Measurements from ENCODE around the gene DLG1. TPM values are rescaled to one million over a fixed set of nuclear protein-coding genes. Genes with fewer than 3 reads are reported as not detected.
A peak's percentile ranks its signal among the peaks of the same experiment; 100 is the strongest.

DLG1 gene
- total and polyA plus RNA-seq, 9 of the 15 experiments (the other 6 are each of a cell fraction or from before 2014, with no cell fraction given), result 9.4 to 63.5 (median 43.6) TPM

- FAIRE-seq (no peak), DNase-seq (ENCODE audit: extremely low read depth in 1 of 4, low spot score in 3 of 4) (no peak), ATAC-seq (no peak)
- WGBS (ENCODE audit: insufficient coverage, low coverage, missing lambda C conversion rate), result 35% methylated on average over 15 of the region's 15 CpGs
- ChIA-PET POLR2A (interaction anchor here (0.7 to 2.2 kb wide), 6 partner anchors 9 to 20 kb away, joined by 3 to 6 read pairs (median 4); no protein-coding TSS in a partner anchor), CTCF (ENCODE audit: low intra/inter-chr PET ratio) (no interaction called here)
- no peak overlapping the region for H2AFZ ChIP-seq (ENCODE audit: low read depth, low read length)
- H3K9me3 ChIP-seq (replicated peaks; ENCODE audit: control insufficient read depth, insufficient read depth, low read depth, low read length), result no peaks in the 10 kb centered on the region
- no peak overlapping the region for H3K4me3 ChIP-seq
- peak; percentile 56; the same call in 1 of the 2 replicates for TF ChIP-seq ZNF121 (CRISPR knock-in tag; conservative IDR thresholded peaks at IDR 0.05)
- no peak for TF ChIP-seq DDX20 (tag; IDR thresholded peaks at IDR 0.05; ENCODE audit: low read depth)
- TF ChIP-seq CEBPB (tag; IDR thresholded peaks at IDR 0.05), result peak; percentile 74
- H3K9ac ChIP-seq (ENCODE audit: insufficient read depth in 1 of 2, low read depth in 2 of 2, low read length in 2 of 2), result peak overlapping the region in 1 of 2 experiments; percentile 55; a peak in 1 of 4 replicates
- H3K27ac ChIP-seq (ENCODE audit: extremely low read depth, low read depth, low read length), result no peak overlapping the region
- intact Hi-C loops (cut with micrococcal nuclease), result no loop called here
- in situ Hi-C loops (cut with MboI), result no loop called here
- peaks cover 11% of the 10 kb centered on the region in 2 experiments; a peak in 4 of 5 replicates for H3K27me3 ChIP-seq (ENCODE audit: control insufficient read depth in 2 of 2, insufficient read depth in 2 of 2, low read length in 2 of 2)
- H3K9me1 ChIP-seq (ENCODE audit: control insufficient read depth, insufficient read depth, low read length), result peaks cover 3% of the 10 kb centered on the region
- peak overlapping the region; percentile 3; the same call in 1 of the 2 replicates for H3K4me2 ChIP-seq (ENCODE audit: insufficient read depth, low read length)
- BruUV-seq (replicated peaks), result no TSS peak
- peaks cover 5% of the 10 kb centered on the region; the same call in 1 of the 3 replicates for H3K36me3 ChIP-seq (ENCODE audit: control insufficient read depth, insufficient read depth, low read length)
- H4K20me1 ChIP-seq (replicated peaks; ENCODE audit: control insufficient read depth, insufficient read depth, low read length), result peaks cover 6% of the 10 kb centered on the region; the same call in 1 of the 2 replicates
- no peaks in the 10 kb centered on the region for H3K79me2 ChIP-seq (ENCODE audit: control insufficient read depth, insufficient read depth, low read length)
- H3K4me1 ChIP-seq (replicated peaks in 1 of 2; ENCODE audit: control insufficient read depth in 2 of 2, insufficient read depth in 2 of 2, low read length in 2 of 2), result peaks cover 10 to 43% of the 10 kb centered on the region in 2 experiments; a peak in 4 of 5 replicates
Measured at GRCh38 chr3:197021729-197022404, 276.5 kb downstream of the DLG1 start.

DNA sequence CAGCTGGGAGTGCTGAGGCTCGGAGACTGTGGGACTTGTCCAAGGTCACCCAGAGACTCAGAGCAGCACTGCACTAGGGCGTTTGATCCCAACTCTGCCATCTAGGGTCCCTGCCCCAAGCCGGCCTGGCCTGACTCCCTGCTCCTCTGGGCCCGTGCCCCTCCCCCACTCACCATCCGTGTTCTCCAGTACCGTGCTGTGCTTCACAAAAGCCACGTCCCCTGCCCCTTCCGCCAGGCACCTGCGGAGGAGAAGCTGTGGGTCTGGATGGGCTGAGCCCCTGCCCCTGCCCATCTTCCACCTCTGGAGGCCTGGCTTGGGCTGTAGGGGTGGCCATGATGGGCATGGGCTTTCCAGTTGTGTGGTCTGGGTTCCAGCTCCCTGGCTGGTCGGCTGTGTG, 277.2 kb downstream of the DLG1 start:
- Histone ChIP-seq H3K4me3 (no peak overlapping the region), H3K9ac (ENCODE audit: insufficient read depth in 1 of 2, low read depth in 2 of 2, low read length in 2 of 2) (peak overlapping the region in 1 of 2 experiments; percentile 41; a peak in 1 of 4 replicates), H2AFZ (ENCODE audit: low read depth, low read length) (no peak overlapping the region), H3K27ac (ENCODE audit: extremely low read depth, low read depth, low read length) (no peak overlapping the region), H3K4me1 (replicated peaks in 1 of 2; ENCODE audit: control insufficient read depth in 2 of 2, insufficient read depth in 2 of 2, low read length in 2 of 2) (peaks cover 10 to 43% of the 10 kb centered on the region in 2 experiments; a peak in 4 of 5 replicates), H3K4me2 (ENCODE audit: insufficient read depth, low read length) (no peak overlapping the region), H3K9me1 (ENCODE audit: control insufficient read depth, insufficient read depth, low read length) (peaks cover 3% of the 10 kb centered on the region), H3K36me3 (ENCODE audit: control insufficient read depth, insufficient read depth, low read length) (peaks cover 3% of the 10 kb centered on the region; the same call in 1 of the 3 replicates), H3K9me3 (replicated peaks; ENCODE audit: control insufficient read depth, insufficient read depth, low read depth, low read length) (no peaks in the 10 kb centered on the region), H3K27me3 (ENCODE audit: control insufficient read depth in 2 of 2, insufficient read depth in 2 of 2, low read length in 2 of 2) (peaks cover 11% of the 10 kb centered on the region in 2 experiments; a peak in 4 of 5 replicates), H4K20me1 (replicated peaks; ENCODE audit: control insufficient read depth, insufficient read depth, low read length) (peaks cover 7% of the 10 kb centered on the region; the same call in 1 of the 2 replicates), H3K79me2 (ENCODE audit: control insufficient read depth, insufficient read depth, low read length) (no peaks in the 10 kb centered on the region)
- intact Hi-C loops (cut with micrococcal nuclease) (no loop called here), in situ Hi-C loops (cut with MboI) (no loop called here)
- ATAC-seq (no peak), FAIRE-seq (no peak), DNase-seq (ENCODE audit: extremely low read depth in 1 of 4, low spot score in 3 of 4) (peak in 1 of 4 experiments; percentile 35)
- no TSS peak for BruUV-seq (replicated peaks)
- ChIA-PET POLR2A (interaction anchor here (0.7 to 1.9 kb wide), 5 partner anchors 11 to 19 kb away, joined by 3 to 6 read pairs (median 4); no protein-coding TSS in a partner anchor), CTCF (ENCODE audit: low intra/inter-chr PET ratio) (no interaction called here)
- TF ChIP-seq ZNF507 (tag; conservative IDR thresholded peaks at IDR 0.05) (no peak), POLR2G (IDR thresholded peaks at IDR 0.05; ENCODE audit: low read depth, low read length) (peak; percentile 64)
- 26% methylated on average over 9 of the region's 10 CpGs for WGBS (ENCODE audit: insufficient coverage, low coverage, missing lambda C conversion rate)
